Stimulated activated CD8-positive, alpha-beta memory T cell treated with anti-CD3 and anti-CD28 coated beads, Interleukin-12 subunit alpha, Interleukin-12 subunit beta, amount 100 ng/mL, for 4 hours (primary cell): ENCODE results near the gene TVP23A.

ENCODE experiments used
- DNase-seq: peaks from one replicate; pipeline ENCODE4 v3.0.0-alpha.2; 2020; ENCODE audit warnings: low read depth

The TVP23A gene

DNA sequence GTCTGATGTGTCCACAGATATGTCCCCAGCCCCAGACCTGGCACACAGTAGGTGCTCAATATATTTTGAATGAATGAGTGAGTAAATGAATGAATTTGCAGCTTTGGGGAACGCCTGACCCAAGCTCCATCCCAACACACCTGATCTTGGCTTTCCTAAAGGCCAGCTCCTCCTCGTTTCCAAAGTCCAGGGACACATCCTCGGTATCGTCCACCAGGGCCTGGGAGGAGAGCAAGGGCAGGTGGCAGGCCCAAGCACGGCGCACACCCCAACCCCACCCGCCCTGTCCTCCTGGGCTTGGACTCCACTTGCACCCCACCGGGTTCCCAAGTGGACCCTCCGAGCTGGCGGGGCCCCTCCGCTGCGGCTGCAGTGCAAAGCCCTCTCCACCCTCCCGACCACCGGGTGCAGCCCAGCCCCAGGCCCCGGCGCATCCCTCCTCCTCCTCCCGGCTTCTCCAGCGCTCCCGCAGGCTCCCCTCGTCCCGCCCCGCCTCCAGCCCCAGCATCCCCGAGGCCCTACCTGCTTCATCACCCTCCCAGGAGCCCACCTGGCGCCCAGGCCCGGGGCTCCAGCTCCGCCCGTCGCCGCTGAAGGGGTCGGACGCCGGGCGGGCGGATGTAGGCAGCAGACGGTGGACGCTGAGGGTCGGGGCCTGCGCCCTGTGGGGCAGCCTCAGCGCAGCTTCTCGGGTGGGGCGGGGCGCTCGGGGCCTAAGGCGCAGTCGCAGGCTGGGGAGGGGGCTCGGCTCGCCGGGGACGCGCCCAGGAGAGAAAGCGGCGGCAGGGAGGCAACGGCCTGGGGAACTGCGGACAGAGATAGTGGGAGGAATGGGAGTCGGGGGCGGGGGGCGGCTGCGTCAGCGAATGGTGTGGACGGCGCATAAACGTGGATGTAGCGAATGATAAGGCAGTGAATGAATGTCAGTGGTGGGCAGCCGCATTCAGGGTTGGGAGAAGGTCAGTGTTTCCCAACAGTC is at the start of gene TVP23A:
Gene TVP23A, minus strand, starts transcription at position 832 of the 979 bp plus-strand sequence. Its CDS starts 301 bp downstream, at position 531.
- DNase-seq = no peak

DNA sequence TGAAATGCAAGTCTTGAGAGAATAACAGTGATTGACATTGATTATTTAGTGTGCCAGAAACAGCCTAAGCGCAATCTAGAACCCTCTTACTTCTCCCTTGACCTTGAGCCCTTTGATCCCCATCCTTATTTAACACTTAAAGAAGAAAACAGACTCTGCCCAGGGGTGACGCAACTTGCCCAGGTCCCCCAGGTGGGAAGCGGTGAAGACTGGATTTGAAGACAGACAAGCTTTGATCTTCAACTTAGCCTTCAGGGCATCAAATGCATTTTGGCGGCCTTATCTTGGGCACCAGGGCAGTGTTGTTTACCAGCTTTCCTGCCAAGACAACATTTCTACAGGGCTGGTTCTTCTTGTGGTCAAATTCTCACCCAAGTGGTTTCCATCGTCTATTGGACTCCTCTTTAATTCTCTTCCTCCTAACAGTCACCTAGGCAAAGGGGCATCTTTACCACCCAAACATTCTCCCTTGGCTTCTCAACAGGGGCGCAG is 49.6 kb upstream of the TVP23A start:
- DNase-seq = no peak

DNA sequence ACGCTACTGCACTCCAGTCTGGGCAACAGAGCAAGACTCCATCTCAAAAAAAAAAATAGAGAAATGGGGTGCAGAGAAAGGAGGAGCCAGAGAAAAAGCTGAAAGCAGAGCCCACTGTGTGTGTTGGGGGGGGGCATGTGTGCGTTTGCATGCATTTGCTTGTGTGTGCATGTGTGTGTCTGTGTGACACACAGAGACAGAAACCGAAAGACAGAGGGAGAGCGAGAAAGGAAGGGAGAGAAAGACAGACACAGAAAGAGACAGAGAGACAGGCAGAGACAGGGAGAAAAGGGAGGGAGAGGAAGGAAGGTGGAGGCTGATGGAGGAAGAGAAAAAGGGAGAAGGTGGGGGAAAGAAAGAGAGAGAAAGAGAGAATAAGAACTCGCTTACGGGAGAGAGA is 48.6 kb upstream of the TVP23A start:
- no peak for DNase-seq

DNA sequence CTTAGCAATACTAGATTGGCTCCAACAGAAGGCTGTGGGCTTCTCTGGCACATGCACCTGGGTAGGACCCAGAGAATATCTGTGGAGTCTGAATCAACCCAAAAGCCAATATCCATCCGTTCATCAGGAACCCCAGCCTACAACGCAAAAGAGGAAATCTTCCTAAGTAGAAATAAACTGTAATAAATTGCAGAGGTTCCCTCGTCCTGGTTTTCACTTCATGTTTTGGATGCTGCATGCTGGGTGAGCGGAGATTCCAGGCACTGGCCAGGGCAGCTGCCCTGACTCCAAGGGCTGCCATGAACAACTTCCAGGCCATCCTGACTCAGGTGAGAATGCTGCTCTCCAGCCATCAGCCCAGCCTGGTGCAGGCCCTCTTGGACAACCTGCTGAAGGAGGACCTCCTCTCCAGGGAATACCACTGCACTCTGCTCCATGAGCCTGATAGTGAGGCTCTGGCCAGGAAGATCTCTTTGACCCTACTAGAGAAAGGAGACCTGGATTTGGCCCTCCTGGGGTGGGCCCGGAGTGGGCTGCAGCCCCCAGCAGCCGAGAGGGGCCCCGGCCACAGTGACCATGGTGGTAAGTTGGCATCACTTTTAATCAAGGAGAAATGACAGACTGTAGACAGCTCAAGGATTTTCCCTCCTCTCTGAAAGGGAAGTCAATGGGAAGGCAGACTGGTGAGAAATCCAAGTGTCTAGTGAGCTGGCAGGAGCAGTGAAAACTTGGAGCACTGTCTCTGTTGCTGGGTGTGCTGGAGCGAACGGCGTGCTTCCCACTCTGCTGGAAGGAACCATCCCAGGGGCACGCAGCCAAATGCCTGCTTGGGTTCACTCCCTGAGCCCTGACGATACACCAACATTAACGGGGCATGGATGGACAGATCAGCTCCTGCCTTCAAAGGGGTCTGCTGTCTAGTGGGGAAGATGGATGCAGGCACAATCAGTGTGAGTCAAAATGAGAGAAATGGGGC is 47.7 kb upstream of the TVP23A start:
- no peak for DNase-seq

DNA sequence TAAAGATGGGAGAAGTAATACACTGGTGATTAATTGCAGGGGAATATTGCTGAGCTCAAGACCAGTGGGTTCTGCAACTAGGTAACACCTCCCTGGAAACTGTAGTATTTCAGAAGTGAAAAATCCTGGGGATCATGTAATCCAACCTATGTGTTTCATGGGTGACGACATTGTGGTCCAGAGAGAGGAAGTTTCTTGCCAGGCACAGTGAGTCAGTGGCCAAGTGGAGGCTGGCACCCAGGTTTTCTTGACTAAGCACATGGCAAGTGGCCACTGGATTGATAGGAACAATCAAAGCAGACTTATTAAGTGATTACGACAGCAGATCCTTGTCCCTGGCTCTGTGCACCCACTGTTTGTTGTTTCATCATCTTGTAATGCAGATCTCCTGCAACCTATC is 43.8 kb upstream of the TVP23A start:
- DNase-seq = no peak

DNA sequence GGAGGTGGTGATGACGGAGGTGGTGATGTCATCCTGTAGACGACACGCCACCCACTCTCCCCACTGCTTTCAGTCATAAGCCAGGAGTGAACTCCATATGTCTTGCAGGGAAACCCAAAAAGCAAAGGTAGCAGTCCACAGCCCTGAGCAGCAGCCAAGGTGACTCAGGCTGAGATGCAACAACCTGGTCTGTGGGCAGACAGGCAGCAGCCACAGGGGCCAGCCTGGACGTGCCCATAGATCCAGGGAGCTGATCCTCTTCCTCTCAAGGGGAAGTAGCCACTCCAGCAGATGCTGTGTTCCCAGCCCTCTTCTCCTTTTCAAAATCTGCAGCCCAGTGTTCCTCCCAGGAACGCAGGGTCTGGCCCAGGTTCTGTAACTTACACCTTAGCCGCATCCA is 41.1 kb upstream of the TVP23A start:
- no peak for DNase-seq

DNA sequence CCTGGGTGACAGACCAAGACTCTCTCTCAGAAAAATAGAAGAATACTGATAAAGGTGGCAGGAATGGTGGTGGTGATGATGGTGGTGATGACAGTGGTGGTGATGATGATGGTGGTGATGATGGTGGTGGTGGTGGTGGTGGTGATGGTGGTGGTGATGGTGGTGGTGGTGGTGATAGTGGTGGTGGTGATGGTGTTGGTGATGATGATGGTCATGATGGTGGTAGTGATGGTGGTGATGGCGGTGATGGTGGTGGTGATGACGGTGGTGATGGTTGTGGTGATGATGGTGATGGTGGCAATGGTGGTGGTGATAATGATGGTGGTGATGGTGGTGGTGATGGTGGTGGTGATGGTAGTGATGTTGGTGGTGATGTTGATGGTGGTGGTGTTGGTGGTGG is 40.4 kb upstream of the TVP23A start:
- DNase-seq = no peak

DNA sequence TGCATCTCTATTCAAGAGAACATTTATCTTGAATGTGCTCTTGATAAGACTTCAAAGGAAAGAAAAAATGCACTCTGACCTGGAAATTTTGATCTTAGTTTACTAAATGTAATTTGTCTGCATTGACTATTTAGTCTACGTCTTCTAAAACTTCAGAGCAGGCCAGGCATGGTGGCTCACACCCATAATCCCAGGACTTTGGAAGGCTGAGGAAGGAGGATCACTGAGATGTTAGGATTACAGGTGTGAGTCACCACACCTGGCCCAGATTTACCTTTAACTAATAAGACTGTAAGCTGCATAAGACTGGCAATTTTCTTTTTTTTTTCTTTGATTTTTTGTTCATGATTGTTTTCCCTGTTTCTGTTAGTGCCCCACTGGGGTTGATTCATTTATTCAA is 39.6 kb upstream of the TVP23A start:
- no peak for DNase-seq

DNA sequence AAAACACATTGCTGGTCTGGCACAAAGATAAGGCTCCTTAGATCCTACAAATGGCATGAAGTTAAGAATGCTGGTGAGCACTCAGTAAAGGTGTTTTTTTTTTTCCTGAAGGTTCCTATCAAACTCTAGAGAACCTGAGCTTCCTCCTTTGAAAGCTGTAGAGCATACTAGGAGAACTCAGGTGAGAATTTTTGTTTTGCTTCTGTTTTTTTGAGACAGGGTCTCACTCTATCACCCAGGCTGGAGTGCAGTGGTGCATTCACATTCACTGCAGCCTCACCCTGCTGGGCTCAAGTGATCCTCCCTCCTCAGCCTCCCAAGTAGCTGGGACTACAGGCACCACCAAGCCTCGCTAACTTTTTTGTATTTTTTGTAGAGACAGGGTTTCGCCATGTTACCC is 37.4 kb upstream of the TVP23A start:
- DNase-seq = no peak

DNA sequence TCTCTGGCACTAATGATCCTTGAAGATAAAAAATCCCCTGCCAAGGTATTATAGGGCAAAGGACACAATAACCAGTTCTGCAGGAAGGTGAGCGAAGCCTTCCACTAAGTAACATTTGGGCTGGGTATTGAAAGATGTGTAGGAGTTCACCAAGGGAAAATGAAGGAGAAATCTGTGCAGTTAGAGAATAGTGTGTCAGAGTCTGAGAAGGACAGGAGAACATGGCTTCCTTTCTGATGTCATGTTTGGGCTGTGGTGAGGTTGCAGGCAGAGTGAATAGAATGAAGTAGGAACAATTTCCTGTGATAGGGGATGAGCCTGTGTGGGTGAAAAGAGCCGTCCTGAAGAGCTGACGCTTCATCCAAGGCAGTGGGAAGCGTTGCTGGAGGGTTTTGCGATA is 34.4 kb upstream of the TVP23A start:
- no peak for DNase-seq

DNA sequence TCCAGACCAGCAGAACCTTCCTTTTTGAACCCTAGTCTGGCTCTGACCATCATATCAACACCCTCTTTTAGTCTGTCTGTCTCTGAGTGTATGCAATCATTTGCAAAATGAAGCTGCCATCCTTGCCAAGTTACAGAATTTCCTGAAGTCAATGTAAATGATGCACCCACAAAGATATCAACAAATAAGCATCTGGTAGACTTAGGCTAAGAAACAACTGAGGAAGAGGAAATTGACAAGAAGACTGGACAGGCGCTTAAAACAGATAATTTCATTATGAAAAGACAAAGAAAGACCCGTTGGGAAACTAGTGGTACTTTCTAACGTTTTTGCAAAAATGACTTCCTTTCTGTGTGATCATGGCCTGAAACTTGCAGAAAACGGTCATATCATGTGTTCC is 33.7 kb upstream of the TVP23A start:
- no peak for DNase-seq

DNA sequence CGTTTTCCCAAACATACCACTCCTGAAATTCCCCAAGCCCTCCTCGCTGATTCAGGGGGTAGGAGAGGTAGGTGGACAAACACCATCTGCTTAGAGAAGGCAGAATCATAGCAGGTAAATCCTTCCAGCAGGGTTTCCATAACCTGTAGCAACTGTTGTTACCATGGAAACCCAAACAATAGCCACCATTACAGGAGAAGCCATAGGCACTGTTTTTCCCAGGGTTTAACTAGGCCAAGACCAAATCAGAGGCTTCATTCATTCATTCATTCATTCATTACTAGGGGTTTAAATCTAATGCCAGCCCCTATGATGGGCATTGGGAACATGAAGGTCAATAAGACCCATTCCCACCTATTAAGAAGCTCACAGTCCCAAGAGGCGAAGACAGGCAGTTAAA is 32.9 kb upstream of the TVP23A start:
- DNase-seq = no peak

DNA sequence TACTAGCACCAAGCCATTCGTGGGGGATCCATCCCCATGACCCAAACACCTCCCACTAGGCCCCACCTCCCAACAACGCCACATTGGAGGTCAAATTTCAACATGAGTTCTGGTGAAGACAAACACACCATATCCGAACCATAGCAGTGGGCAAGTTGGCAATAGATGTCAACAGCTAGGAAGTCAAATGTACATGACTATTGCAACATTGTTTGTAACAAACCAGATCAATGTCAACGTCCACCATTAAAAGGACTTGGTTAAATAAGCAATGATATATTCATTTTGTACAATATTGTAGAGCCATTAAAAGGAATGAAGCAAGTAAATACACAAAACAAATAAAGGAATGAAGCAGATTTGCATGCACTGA is 31.9 kb upstream of the TVP23A start:
- DNase-seq = no peak

DNA sequence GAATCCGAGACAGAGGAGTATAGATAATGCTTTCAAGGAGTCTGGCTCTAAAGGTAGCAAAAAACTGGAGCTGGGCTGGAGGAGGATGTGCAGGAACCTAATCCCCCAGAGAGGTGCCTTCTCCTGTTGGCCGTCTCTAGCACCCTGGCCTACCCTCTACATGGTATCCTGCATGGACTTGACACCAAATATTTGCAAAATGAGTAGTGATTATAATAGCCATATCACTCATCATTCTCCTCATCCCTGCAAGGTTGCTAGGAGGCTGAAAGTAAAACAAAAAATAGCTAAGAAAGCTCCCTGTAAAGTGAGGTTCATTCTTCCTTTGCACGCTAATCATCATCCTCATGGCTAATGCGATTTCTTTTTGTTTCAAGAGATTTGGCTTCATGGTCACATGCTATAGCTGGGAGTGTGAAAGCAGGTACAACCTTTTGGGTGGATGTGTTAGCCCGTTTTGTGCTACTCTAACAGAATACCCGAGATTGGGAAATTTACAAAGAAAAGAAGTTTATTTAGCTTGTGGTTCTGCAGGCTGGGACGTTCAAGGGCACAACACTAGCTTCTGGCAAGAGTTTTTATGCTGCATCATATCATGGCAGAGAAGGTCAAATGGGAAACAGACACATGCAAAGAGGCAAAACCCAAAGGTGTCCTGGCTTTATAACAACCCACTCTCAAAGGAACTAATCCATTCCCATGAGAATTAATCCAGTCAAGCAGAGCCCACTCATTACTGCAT is 31.3 kb upstream of the TVP23A start:
- DNase-seq = no peak

DNA sequence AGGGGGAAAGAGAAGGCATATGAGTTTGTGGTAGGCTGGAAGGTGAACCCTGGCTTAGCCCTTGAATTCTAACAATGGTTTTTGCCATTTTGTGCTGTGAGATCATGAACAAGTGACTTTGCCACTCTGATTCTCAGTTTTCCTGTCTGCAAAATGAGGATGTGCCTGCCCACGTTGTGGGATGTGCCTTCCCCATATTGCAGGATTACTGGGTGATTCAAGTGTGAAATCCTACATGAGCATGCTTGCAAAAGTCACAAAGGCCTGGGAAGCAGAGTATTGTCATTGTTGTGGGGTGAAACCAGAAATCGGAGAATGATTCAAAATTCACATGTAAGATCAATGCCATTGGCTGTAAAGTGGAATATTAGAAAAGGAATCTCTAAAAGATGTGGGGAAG is 28.6 kb upstream of the TVP23A start:
- DNase-seq = no peak

DNA sequence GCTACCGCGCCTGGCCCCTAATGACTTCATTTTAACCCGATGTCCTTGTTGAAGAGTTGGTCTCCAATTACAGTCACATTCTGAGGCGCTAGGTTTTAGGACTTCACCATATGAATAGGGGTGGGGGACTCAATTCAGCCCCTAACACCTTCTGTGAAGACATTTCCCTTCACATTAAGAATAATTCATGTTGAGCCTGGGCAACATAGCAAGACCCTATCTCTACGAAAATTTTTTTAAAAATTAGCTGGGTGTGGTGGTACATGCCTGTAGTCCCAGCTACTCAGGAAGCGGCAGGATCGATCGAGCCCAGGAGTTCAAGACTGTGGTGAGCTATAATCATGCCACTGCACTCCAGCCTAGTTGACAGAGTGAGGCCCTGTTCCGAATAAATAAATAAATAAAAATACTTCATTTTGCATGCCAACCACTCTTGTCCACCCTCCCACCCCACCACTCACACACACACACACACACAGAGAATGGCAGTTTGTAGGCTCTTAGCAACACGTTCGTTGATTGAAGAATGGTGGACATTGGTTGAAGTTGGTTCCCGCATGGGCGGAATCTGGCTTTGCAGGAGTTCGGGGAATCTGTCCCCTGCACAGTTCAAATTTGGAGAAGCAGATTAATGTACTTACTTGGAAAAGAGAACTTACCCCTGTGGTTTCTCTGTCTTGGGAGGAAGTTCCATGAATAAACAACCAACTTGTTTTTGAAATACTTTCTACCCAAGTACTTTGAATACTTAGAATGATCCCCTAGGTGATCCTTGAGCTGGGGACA is 27.8 kb upstream of the TVP23A start:
- DNase-seq = no peak

DNA sequence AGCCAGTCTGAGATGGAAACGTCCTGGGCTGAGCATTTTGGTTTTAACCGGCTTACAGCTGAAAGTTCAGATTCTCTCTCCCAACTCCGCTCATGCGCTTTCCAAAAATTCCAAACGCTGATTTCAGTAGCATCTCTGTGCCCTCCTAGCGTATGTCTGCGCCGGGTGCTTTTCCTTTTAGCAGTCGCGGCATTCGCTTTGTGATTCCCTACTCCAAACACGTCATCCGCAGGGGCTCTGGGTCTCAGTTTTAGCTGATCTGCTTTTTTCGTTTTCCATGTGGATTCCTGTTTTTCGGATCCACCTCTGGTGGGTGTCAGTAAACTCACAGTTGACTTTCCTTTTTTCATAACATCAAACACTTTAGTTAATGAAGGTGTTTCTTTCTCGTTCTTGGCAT is 22.1 kb upstream of the TVP23A start:
- DNase-seq = no peak

DNA sequence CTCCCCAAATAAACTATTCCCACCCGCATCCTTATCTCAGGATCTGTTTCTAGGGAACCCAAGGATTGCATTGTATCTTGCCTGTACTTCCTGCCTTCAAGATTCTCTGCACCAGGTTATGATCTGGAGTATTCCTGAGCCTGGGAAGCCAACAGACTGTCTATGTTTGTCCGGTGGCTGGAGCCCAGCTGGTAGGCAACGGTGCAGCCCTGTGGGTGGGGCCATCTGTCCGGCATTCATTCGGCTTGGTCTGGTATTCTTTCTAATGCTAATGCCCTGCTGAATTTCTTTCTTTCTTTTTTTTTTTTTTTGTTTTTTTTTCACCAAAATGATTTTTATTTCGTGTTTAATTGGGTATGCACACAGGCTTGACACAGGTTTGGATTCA is 20.7 kb upstream of the TVP23A start:
- no peak for DNase-seq

DNA sequence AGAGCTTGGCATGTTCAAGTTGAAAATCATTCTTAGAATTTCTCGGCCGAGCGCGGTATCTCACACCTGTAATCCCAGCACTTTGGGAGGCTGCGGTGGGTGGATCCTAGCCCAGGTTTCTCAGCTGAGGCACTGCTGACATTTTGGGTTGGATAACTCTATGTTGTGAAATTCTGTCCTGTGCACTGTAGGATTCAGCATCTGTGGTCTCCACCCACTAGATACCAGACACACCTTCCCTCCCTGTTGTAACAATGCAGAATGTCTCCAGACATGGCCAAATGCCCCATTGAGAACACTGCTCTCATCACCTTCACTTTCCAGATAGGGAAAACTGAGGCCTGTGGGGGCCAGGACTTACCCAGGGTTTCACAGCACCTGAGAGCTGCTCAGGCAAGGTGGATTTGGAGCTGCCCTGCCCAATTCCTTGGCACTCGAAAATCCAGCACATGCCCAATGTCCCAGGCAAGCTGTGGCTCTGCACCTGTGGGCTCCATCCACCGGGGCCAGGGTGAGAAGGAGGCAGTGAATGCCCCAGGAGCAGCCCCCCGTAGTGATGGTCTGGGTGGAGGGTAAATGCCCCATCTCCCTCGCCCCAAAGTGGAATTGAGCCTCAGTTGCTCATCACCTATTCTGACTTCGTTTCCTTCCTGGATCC is 20.2 kb upstream of the TVP23A start:
- no peak for DNase-seq

DNA sequence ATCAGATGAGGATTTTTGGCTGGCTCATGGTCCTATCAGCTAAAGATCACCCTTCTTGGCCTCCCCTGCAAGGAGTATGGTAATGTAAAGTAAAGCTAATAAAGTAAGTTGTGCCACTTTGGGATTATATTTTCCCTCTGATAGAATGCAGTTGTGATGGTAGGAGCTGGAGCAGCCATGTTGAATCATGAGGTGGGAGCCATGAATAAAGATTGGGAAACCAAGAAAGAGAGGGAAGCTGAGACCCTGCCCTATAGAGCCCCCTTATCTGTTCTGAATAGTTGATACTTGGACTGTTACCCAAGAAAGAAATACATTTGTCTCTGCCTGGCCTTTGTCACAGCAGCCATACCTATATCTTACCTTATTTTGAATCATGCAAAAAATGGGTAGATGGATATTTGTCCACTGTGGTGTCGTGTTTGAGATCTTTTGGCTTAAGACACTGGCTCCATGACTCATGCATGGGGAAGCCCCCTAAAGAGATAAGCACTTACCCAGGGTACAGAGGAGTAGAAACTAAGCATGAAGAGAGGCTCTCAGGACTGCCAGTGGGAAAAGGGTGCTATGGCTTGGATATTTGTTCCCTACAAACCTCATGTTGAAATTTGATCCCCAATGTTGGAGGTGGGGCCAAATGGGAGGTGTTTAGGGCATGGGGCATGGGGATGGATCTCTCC is 17.7 kb upstream of the TVP23A start:
- DNase-seq = no peak
